Measurements from ENCODE around the gene ALDH1A3.

ALDH1A3 gene

GRCh38 chr15:100881573-100882336 is 2.1 kb downstream of the ALDH1A3 start:
- H3K9me3 Mint-ChIP-seq: no peaks in the 10 kb centered on the region
- peaks cover 89% of the 10 kb centered on the region for H3K27me3 Mint-ChIP-seq
- CTCF ChIA-PET: no interaction called here
- peaks cover 10% of the 10 kb centered on the region for H3K4me1 Mint-ChIP-seq
- H3K36me3 Mint-ChIP-seq: no peaks in the 10 kb centered on the region
- H3K27ac Mint-ChIP-seq: no peak overlapping the region
- no peak overlapping the region for H3K4me3 Mint-ChIP-seq
- DNase-seq: no peak

- no peak for DNase-seq
- Mint-ChIP-seq H3K4me3 (no peak overlapping the region), H3K9me3 (no peaks in the 10 kb centered on the region), H3K36me3 (no peaks in the 10 kb centered on the region), H3K4me1 (peaks cover 14% of the 10 kb centered on the region), H3K27me3 (peaks cover 96% of the 10 kb centered on the region), H3K27ac (no peak overlapping the region)
- CTCF ChIA-PET: interaction anchor here (0.7 kb wide), 1 partner anchor 1703 kb away, joined by 3 read pairs; no protein-coding TSS in a partner anchor
Observed at GRCh38 chr15:100885116-100885515, 5.5 kb downstream of the ALDH1A3 start.

DNA sequence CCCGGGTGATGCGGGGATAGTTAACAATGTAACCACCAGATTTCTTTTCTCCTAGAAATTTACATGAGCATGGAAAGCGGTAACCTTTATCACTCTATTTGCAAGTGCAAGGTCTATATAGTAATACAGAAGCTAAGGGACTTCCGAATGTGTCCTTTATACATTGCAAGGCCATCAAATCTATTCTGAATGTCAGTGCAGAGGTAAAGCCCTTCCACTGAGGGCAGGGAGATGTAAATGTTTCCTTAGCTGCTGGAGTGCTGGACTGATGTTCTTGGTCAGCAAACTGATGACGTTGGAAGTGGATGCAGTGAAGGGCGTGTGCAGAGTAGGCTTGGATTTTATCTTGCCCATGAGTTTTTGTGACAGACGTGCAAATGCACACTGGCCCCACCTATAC is 6.2 kb downstream of the ALDH1A3 start:
- Mint-ChIP-seq H3K4me1 (peaks cover 8% of the 10 kb centered on the region), H3K36me3 (no peaks in the 10 kb centered on the region), H3K27me3 (peaks cover 96% of the 10 kb centered on the region), H3K27ac (no peak overlapping the region), H3K9me3 (no peaks in the 10 kb centered on the region), H3K4me3 (no peak overlapping the region)
- CTCF ChIA-PET: interaction anchor here (0.7 kb wide), 1 partner anchor 1704 kb away, joined by 3 read pairs; no protein-coding TSS in a partner anchor
- no peak for DNase-seq

GRCh38 chr15:100887211-100887913 is 7.7 kb downstream of the ALDH1A3 start:
- DNase-seq: no peak
- Mint-ChIP-seq H3K4me1 (peaks cover 6% of the 10 kb centered on the region), H3K9me3 (no peaks in the 10 kb centered on the region), H3K27me3 (peaks cover 96% of the 10 kb centered on the region), H3K4me3 (no peak overlapping the region), H3K36me3 (no peaks in the 10 kb centered on the region), H3K27ac (no peak overlapping the region)
- CTCF ChIA-PET: no interaction called here

- CTCF ChIA-PET: interaction anchor here (0.8 to 1.5 kb wide), 4 partner anchors 13 to 29 kb away, joined by 3 to 6 read pairs (median 4); partner anchors contain the start of gene LRRK1
- no peak overlapping the region for H3K4me3 Mint-ChIP-seq
- peaks cover 6% of the 10 kb centered on the region for H3K4me1 Mint-ChIP-seq
- DNase-seq: no peak
- no peaks in the 10 kb centered on the region for H3K9me3 Mint-ChIP-seq
- peaks cover 96% of the 10 kb centered on the region for H3K27me3 Mint-ChIP-seq
- H3K36me3 Mint-ChIP-seq: no peaks in the 10 kb centered on the region
- no peak overlapping the region for H3K27ac Mint-ChIP-seq
Observed at GRCh38 chr15:100889385-100890050, 9.9 kb downstream of the ALDH1A3 start.

DNA sequence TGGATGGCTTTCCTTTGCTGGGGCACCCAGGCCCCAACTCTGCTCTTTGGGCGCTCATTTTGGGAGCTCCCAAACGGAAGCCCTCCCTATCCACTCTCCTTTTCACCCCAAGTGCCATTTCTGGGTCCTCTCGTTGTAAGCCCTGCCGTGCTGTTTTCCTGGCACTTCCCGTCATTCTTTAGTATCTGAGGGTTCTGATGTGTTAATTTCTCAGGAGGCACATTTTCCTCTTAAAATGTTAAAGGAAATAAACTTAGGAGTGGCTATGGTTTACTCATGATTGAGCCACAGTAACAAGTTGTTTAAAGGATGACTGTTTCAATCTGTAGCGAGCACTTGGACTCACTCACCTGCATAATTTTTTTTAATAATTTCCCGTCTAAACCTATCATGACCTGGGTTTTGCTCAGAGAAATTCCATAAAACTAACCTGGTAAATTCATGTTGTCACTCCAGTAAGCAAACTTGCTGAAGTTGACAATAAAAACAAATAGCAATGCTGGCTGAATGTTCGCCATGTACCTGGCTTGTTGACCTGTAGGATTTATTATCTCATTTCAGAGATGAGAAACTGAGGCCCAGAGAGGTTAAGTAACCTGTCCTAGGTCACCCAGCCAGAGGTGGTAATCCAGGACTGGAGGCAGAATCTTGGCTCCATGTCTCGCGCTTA is 10.6 kb downstream of the ALDH1A3 start:
- H3K27ac Mint-ChIP-seq: no peak overlapping the region
- H3K27me3 Mint-ChIP-seq: peaks cover 93% of the 10 kb centered on the region
- H3K9me3 Mint-ChIP-seq: no peaks in the 10 kb centered on the region
- H3K4me1 Mint-ChIP-seq: peaks cover 6% of the 10 kb centered on the region
- no peak for DNase-seq
- H3K4me3 Mint-ChIP-seq: no peak overlapping the region
- H3K36me3 Mint-ChIP-seq: no peaks in the 10 kb centered on the region
- CTCF ChIA-PET: interaction anchor here (0.8 to 1.5 kb wide), 3 partner anchors 14 to 28 kb away, joined by 3 to 6 read pairs (median 5); partner anchors contain the start of gene LRRK1

DNA sequence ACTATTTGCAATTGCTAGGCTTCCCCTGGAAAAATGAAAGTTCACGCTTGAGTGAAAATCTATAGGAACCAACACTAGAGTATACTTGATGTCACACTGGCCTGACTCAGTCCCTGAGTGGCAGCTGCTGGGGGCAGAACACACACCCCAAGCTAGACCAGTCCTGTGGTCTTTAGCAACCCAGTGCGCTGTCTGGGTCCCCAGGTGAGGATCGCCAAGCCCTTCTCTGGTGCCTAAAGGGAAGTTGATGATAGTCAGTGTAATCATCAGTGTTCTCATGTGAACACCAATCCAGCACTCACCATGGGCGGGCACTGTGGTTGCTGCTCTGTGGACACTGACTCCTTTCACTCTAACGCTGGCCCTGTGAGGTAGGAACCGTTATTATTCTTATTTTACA is 11.2 kb downstream of the ALDH1A3 start:
- Mint-ChIP-seq H3K4me3 (no peak overlapping the region), H3K4me1 (peaks cover 6% of the 10 kb centered on the region), H3K9me3 (no peaks in the 10 kb centered on the region), H3K36me3 (no peaks in the 10 kb centered on the region), H3K27me3 (peaks cover 93% of the 10 kb centered on the region), H3K27ac (peak overlapping the region; percentile 28)
- CTCF ChIA-PET: no interaction called here
- no peak for DNase-seq

GRCh38 chr15:100891307-100892012 is 11.8 kb downstream of the ALDH1A3 start:
- CTCF ChIA-PET: no interaction called here
- no peak for DNase-seq
- Mint-ChIP-seq H3K4me1 (peaks cover 6% of the 10 kb centered on the region), H3K9me3 (no peaks in the 10 kb centered on the region), H3K27ac (no peak overlapping the region), H3K4me3 (no peak overlapping the region), H3K36me3 (no peaks in the 10 kb centered on the region), H3K27me3 (peaks cover 88% of the 10 kb centered on the region)

GRCh38 chr15:100892013-100892355 is 12.4 kb downstream of the ALDH1A3 start:
- Mint-ChIP-seq H3K4me3 (no peak overlapping the region), H3K27ac (no peak overlapping the region), H3K9me3 (no peaks in the 10 kb centered on the region), H3K4me1 (peaks cover 6% of the 10 kb centered on the region), H3K36me3 (no peaks in the 10 kb centered on the region), H3K27me3 (peaks cover 84% of the 10 kb centered on the region)
- DNase-seq: no peak
- CTCF ChIA-PET: no interaction called here

DNA sequence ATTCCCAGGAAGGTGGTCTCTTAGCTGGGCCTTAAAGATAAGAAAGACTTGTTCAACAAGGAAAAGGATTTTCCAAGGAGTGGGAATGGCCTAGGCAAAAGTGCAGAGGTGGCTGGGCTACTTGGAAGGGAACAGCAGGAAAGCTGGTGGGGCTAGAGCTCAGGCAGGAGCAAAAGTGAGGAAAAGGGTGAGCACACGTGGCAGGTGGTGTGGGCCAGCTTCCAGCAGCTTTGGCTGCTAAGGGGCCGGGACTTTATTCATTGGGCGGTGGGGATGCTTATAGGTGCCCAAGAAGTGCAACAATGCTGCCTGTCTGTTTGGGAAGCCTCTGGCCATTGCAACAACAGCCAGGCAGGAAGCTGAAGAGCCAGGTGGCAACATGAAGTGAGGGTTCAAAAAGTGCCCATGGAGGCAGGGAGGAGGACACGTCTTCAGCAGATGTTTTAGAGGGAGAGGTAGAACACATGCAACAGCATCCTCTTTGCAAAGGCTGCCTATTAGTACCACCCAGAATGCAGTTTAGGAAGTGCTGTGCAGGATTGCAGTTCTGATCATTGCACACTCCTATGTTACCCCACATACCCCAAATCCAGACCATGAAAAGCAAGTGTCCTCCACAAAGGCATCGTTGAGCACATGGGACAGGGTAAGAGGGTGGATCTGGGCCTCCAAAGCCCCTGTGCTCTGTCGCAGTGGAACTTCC is 13.8 kb downstream of the ALDH1A3 start:
- H3K36me3 Mint-ChIP-seq: no peaks in the 10 kb centered on the region
- DNase-seq: no peak
- H3K4me1 Mint-ChIP-seq: peaks cover 6% of the 10 kb centered on the region
- H3K4me3 Mint-ChIP-seq: no peak overlapping the region
- H3K27me3 Mint-ChIP-seq: peaks cover 79% of the 10 kb centered on the region
- no peak overlapping the region for H3K27ac Mint-ChIP-seq
- CTCF ChIA-PET: no interaction called here
- H3K9me3 Mint-ChIP-seq: no peaks in the 10 kb centered on the region

- Mint-ChIP-seq H3K36me3 (no peaks in the 10 kb centered on the region), H3K4me1 (peaks cover 6% of the 10 kb centered on the region), H3K27me3 (peaks cover 74% of the 10 kb centered on the region), H3K27ac (no peak overlapping the region), H3K4me3 (no peak overlapping the region), H3K9me3 (no peaks in the 10 kb centered on the region)
- no peak for DNase-seq
- CTCF ChIA-PET: no interaction called here
Observed at GRCh38 chr15:100893964-100894295, 14.3 kb downstream of the ALDH1A3 start.

- Mint-ChIP-seq H3K9me3 (no peaks in the 10 kb centered on the region), H3K4me1 (no peaks in the 10 kb centered on the region), H3K27me3 (peaks cover 56% of the 10 kb centered on the region), H3K36me3 (no peaks in the 10 kb centered on the region), H3K4me3 (no peak overlapping the region), H3K27ac (no peak overlapping the region)
- CTCF ChIA-PET: interaction anchor here (0.9 to 1.6 kb wide), 2 partner anchors 111 to 113 kb away, joined by 3 to 7 read pairs; no protein-coding TSS in a partner anchor
- no peak for DNase-seq
Observed at GRCh38 chr15:100895721-100896120, 16.1 kb downstream of the ALDH1A3 start.

Data from activated naive CD4-positive, alpha-beta T cell treated with anti-CD3 and anti-CD28 coated beads, Interleukin-2, amount 10 ng/mL, durations not matched to agents 7 days and 5 days (primary cell).